IPS-18c (cell line): ENCODE measurements around the gene BCLAF1.

ENCODE experiments used
- H3K4me3 ChIP-seq: 2 replicates; pipeline ENCODE4 v1.7.0; 2013; ENCODE audit warnings: low read depth, mild to moderate bottlenecking, low read length, moderate library complexity; ENCODE audit not compliant: insufficient read depth
- H3K9me3 ChIP-seq: one replicate; pipeline ENCODE4 v1.6.1; 2013; ENCODE audit warnings: mild to moderate bottlenecking, low read length, moderate library complexity; ENCODE audit not compliant: control insufficient read depth, insufficient read depth

Gene BCLAF1

DNA sequence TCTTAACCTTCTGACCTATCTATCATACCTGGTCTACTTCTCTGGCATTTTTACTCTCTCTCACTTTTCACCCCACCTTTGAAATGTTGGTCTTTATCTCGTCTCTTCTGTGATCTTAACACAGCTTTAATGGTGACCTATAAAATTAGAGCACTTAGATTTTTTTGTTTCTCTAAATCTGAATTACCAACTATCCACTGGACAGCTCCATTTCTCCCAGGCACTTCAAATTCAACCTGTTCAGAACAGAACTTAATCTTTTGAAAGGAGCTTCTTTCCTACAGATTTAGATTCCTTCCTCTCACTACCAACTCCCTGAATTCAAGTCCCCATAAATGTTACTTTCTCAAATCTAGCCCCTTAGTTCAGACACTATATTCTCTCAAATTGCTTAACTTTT, 24.5 kb downstream of the BCLAF1 start:
- Histone ChIP-seq H3K4me3 (no peak overlapping the region), H3K9me3 (no peaks in the 10 kb centered on the region)

DNA sequence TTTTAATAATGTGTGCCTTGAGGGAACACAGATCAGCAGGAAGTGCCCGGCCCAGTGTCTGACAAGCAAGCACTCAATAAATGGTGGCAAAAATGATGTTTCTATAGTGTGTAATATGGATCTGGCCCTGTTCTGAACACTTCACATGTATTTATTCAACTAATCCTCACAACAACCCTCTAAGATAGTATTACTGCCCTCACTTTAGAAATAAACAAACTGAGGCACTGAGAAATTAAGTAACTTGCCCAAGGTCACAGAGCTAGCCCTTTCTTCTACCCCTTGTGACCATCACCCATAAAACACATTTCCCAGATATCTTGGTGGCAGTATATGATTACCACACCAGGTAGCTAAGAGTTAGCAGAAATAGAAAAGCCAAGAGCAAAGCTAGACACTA, 26.7 kb downstream of the BCLAF1 start:
- Histone ChIP-seq H3K4me3 (no peak overlapping the region), H3K9me3 (no peaks in the 10 kb centered on the region)

DNA sequence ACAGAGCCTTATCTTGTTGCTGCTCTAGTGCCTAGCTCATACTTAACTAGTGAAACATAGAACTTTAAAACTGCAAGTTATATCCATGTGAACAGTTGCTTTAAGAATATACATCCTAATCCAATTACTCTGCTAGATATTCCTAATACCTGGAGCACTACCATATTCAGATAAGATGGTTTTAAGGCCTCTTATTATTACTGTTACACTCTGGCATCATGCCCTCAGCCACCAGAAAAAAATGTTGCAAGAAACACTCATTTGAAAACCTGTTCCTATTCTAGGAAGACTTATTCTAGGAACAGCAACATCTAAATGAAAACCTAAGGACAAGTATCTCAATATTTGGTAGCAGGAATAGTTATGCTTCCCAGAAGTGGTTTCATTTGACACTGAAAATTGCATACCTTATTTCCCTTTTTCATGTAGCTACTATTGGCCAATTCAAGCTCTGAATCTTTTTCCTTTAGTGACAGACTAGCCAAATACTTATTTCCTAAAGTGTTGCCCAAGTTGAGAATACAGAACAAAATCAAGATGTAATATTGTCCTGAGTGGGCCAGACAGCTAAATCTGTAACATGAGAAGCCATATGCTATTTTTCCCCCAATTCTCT, 34.7 kb downstream of the BCLAF1 start:
- Histone ChIP-seq H3K4me3 (no peak overlapping the region), H3K9me3 (no peaks in the 10 kb centered on the region)

DNA sequence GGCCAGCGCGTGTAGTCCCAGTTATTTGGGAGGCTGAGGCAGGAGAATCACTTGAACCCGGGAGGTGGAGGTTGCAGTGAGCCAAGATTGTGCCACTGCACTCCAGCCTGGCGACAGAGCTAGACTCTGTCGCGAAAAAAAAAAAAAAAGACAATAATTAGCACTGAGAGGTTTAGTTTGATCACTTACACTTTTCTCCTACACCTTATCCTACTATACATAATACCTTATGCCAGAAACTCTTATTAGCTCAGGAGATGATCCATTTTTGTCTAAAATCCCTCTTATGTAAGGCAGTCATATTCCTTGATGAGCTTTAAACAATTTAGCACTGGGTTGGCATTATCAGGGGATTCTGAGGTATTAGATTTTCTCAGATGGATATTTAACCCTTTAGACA, 35.9 kb downstream of the BCLAF1 start:
- no peaks in the 10 kb centered on the region for H3K9me3 ChIP-seq
- H3K4me3 ChIP-seq: no peak overlapping the region

DNA sequence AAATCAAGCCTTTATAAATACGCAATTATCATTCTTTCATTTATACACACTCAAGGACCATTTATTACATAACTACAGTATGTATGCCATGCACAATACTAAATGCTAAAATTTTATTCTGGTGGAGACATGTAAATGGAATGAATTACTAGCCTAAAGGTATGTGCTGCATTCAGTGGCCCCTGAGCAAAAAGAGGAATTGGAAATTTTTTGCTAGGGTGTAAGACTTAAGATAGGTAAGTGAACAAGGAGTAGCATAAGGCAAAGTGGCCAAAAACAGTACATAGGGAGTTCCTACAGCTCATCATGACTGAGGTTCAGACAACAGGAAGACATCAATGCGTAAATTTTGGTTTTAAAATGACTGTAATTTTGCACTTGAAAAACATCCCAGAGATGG, 37.2 kb downstream of the BCLAF1 start:
- H3K9me3 ChIP-seq: no peaks in the 10 kb centered on the region
- H3K4me3 ChIP-seq: no peak overlapping the region

DNA sequence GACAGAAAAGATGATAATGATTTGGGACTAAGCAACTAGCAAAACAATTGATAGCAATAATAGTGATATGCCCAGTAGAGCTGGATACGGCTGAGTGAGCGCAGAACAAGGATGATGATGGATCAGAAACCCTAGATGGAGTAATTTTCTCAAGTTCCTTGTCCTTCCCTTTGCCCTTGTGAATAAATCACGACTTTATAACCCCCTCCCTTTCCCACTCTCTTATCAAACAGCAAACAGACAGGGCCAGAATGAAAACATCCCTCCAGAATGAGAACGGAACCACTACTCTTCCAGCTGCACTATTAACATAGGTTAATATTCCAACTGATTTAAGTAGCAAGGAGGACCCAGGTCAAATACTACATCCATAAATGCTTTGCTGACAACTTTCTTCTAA, 38.3 kb downstream of the BCLAF1 start:
- H3K4me3 ChIP-seq: no peak overlapping the region; the same call in 1 of the 2 replicates

DNA sequence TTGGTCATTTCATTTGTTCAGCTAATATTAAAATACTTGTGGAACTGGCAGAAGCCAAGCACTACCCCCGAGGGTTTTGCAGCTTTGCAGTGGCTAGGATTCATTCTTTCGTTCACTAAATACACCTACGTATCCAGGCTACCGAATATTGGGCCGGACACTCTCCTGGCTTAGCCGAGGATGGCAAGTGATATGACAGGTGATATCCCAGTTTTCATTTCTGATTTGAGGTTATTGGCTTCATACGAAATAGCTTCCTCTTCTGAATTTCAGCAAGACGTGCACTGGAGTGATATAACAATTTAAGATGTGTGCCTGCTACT, 39.0 kb downstream of the BCLAF1 start:
- H3K9me3 ChIP-seq: no peaks in the 10 kb centered on the region
- peak overlapping the region; percentile 71 for H3K4me3 ChIP-seq

More for the DNA sequence above, 38.3 kb downstream of the BCLAF1 start:
- no peaks in the 10 kb centered on the region for H3K9me3 ChIP-seq

DNA sequence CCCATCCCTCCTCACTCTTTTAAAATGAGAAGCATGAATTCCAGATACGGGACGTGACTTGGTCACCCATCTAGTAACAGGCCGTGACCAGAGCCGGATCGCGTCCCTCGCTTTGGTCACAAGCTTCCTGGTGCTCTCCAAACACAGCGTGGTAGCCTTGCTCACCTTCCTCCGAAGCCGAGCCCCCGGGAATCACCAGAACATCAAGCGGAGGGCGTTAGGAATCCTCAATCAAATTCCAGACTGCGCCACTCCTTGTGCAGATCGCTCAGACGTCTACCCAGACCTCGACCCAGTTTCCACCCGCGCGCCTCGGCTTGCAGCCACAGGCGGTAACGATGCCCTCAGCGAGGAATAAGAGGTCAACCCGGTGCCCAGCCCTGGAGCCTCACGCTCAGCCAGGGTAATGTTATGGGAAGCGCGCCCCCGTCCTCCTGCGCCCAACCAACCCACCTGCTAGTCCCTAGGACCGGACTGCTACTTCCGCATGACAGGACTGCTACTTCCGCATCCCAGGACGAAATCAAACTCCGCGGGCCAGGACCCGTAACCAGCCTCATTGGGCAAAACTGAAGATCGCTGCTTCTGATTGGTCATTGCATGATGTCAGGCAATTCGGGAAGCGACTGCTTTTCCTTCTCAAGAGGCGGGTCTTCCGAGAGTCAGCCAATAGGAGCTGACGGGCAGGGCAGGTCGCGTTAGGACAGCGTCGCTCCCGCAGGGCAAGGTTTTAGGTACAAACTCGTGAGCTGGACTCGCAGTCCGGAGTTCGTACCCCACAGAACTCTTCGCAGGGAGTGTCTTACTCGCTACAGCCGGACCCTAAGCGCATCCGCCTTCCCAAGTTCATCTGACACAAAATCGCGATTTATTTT, 39.6 kb downstream of the BCLAF1 start, which contains the start of gene MTFR2:
TSS of gene MTFR2 (minus strand) at position 501 of the 875 bp plus-strand sequence. CDS start 1,212 bp downstream, outside the sequence.
- H3K9me3 ChIP-seq: no peaks in the 10 kb centered on the region

DNA sequence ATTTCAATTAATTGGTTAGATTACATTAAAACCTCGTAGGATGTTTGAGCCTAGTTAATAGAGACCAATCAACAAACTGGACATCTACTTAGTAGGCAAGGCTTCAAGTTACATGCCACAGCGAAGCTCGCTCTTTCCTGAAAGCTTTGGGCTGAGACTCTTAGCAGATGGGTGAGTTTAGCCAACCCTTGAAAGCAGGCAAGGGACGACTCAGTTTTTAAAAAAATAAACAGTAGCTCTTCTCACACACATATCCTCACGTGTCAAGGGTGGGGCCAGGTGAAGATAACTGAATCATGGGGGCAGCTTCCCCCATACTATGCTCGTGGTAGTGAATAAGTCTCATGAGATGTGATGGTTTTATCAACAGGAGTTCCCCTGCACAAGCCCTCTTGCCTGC, 40.3 kb downstream of the BCLAF1 start:
- Histone ChIP-seq H3K9me3 (no peaks in the 10 kb centered on the region), H3K4me3 (peak overlapping the region; percentile 95)

More for the DNA sequence above, 39.6 kb downstream of the BCLAF1 start, which contains the start of gene MTFR2:
- H3K4me3 ChIP-seq: peak within 1 kb of the TSS; percentile 95

DNA sequence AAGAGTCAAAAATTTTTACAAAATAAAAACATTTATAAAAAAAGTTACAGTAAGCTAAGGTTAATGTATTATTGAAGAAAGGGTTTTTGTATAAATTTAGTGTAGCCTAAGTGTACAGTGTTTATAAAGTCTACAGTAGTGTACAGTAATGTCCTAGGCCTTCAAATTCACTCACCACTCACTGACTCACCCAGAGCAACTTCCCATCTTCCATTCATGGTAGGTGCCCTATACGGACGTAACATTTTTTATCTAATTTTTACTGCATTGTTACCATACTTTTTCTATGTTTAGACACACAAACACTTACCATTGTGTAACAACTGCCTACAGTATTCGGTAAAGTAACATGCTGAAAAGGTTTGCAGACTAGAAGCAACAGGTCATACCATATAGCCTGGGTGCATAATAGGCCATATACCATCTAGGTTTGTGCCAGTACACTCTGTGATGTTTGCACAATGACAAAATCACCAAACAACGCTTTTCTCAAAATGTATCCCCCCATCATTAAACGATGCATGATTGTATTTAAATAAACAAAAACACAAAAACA, 45.5 kb downstream of the BCLAF1 start:
- H3K9me3 ChIP-seq: no peaks in the 10 kb centered on the region
- H3K4me3 ChIP-seq: no peak overlapping the region

DNA sequence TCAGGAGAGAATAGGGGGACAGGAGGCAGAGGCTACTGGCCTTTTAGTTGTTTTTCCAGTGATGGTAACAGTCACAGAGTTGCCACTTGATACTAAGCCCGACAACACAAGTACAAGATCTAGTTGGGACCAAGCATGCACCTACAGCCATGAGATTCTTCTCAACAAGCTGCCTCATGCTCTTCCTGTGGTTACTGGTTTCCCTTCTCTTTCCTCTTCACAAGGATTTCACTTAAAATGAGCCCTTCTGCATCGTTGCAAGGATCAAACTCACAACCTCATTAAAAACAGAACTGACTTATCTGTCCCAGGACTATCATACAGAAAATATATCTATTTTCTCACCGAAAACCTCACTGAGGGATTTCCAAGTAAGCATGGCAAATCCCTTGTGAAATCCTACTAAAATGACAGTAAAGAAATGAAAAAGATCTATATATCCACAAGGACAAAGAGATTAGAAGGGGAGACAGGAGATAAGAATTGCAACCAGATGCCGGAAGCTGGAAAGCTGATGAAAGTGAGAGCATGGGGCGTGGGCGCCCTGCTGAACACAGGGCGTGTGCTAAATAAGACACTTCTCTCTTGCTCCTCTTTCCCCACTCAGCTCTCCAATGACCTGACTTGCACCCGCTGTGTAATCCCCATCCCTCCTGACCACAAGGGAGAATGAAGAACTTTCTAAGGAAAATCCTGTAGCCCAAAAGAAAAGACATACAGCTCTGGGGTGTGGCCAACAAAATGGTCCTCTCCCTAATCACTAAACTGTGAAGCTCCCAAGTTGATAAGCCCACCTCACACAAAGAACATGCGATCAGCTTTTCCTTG, 53.0 kb downstream of the BCLAF1 start:
- Histone ChIP-seq H3K9me3 (no peaks in the 10 kb centered on the region), H3K4me3 (no peak overlapping the region)

DNA sequence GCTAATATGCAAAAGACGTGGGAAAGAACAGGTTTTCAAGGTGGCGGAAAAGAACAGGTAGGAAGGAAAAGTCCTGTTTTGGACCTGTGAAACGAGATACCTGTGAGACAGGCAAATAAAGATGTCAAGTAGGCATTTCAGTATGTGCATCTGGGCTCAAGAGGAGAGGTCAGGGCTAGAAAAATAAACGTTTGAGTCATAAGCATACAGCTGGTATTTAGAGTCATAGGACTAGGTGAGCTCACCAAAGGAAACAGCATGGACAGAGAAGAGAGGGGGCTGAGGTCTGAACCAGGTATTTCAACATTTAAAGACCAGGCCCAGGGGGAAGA, 54.4 kb downstream of the BCLAF1 start:
- Histone ChIP-seq H3K4me3 (no peak overlapping the region), H3K9me3 (no peaks in the 10 kb centered on the region)

DNA sequence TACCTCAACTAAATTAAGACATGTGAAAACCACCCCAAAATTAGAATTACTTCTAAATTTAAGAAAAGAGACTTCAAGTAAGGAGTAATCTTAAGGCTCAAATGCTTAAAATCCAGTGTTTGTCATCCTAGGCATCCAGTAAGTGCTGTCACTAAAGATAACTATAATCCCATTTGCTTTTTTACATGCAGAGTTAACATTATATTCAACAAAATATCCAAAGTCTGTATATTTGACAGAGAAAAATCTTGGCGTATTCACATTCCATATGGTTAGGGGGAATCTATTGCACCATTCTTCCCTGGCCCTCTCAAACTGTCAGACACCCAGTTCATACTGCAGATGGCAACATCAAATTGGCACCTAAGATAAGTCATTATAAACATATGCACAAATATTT, 56.9 kb downstream of the BCLAF1 start:
- H3K4me3 ChIP-seq: no peak overlapping the region

DNA sequence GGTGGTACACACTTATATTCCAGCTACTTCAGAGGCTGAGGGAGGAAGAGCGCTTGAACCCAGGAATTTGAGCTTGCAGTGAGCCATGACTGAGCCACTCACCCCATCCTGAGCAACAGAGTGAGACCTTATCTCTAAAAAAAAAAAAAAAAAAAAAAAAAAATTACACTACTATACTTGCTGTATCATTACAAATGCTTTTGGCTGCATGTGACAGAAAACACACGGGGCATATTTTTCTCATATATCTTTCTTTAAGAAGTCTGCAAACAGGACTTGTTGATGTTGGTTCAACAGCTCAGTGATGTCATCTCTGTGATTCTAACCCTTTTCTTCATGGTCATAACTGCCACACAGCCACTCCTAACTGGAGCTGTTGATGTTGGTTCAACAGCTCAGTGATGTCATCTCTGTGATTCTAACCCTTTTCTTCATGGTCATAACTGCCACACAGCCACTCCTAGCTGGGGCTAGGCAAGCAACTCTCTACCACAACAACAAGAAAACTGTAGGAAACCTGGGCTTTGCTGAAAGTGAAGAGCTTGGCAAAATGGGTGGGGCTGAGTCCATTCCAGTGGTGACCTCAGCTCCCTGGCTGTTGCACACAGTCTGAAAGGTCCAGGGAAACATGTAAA, 59.3 kb downstream of the BCLAF1 start:
- H3K9me3 ChIP-seq: no peaks in the 10 kb centered on the region

More for the DNA sequence above, 56.9 kb downstream of the BCLAF1 start:
- no peaks in the 10 kb centered on the region for H3K9me3 ChIP-seq

DNA sequence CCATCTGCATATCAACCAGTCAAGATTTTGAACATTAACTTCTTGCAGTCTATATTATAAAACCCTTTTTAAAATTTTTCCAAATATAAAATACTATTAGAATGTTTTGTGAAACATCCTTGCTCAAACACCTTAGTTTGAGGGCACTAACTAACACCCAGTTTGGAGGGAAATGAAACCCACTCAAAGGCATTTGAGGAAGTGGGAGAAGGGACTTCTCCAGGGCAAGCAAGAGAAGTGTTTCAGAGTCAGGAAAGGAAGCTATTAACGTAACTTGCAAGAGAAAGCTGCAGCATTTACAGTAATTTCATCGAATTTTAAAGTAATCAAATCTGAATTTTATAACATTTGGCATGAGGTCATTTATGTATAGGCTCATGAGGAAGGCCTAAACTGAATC, 60.8 kb downstream of the BCLAF1 start:
- no peaks in the 10 kb centered on the region for H3K9me3 ChIP-seq
- H3K4me3 ChIP-seq: no peak overlapping the region

More for the DNA sequence above, 59.3 kb downstream of the BCLAF1 start:
- H3K4me3 ChIP-seq: no peak overlapping the region

DNA sequence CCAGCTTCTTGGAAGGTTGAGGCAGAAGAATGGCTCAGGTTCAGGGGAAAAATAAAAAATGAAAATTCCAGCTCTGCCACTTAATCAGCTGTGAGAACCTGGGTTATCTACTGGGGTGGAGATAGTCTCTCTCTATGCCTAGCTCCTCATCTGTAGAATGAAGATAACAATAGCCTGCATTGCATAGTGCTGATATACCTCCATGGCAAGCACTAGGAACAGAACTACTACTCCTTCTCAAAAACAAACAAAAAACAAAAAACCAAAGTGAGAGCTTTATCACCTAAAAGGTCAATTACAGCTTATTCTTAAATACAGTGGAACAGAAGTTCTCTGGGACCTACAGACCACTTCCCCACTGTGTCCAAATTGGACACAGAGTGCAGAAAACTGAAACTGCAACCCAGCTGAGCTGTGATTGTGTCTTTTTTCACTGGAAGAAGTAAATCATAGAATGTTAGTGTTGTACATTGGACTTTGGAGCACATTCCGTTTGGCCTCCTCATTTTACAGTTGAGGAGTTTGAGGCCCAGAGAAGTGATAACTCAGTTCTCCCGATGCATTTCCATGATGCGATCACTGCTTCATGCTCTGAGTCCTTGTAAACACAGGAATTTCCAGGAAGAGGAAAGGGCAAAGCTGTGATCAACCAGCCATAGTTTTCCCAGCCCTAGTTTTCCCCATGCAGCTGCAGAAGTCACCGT, 62.8 kb downstream of the BCLAF1 start:
- no peaks in the 10 kb centered on the region for H3K9me3 ChIP-seq
- no peak overlapping the region for H3K4me3 ChIP-seq
